ENCODE data around the gene FERMT1. TPM values are rescaled to one million over a fixed set of nuclear protein-coding genes. Genes with fewer than 3 reads are reported as not detected.

Gene FERMT1
- total and polyA plus RNA-seq, 2 experiments from 2014 or later = 16.2 to 18.3 TPM

- Histone ChIP-seq H3K36me3 (ENCODE audit: insufficient read depth) (no peaks in the 10 kb centered on the region), H3K4me2 (no peak overlapping the region), H3F3A (replicated peaks; ENCODE audit: low read depth) (no peaks in the 10 kb centered on the region), H3K4me3 (no peak overlapping the region), H3K27me3 (ENCODE audit: insufficient read depth) (no peaks in the 10 kb centered on the region), H3K27ac (ENCODE audit: low read depth) (no peak overlapping the region), H4K20me1 (replicated peaks; ENCODE audit: insufficient read depth) (no peaks in the 10 kb centered on the region), H2AFZ (0 out of 2 replicates have a peak overlapping the region, but pooled peaks have one; percentile 9), H3K9me2 (ENCODE audit: insufficient read depth) (peaks cover 5% of the 10 kb centered on the region; the same call in 1 of the 2 replicates), H3K4me1 (ENCODE audit: insufficient read depth) (no peaks in the 10 kb centered on the region), H3K79me2 (replicated peaks; ENCODE audit: insufficient read depth) (no peaks in the 10 kb centered on the region)
- Mint-ChIP-seq H3K4me1 (no peaks in the 10 kb centered on the region), H3K9me3 (peaks cover 15% of the 10 kb centered on the region), H3K27ac (no peak overlapping the region), H3K36me3 (ENCODE audit: low read depth) (peaks cover 3% of the 10 kb centered on the region; the same call in 2 of the 3 replicates), H3K27me3 (ENCODE audit: insufficient read depth, low read depth, poor library complexity) (no peaks in the 10 kb centered on the region), H3K4me3 (no peak overlapping the region)
- TF ChIP-seq ZNF331 (CRISPR knock-in tag; IDR thresholded peaks at IDR 0.05; ENCODE audit: low read depth) = no peak
- peak; percentile 79 to 91 for TF ChIP-seq CTCF (conservative IDR thresholded peaks at IDR 0.05; ENCODE audit: low read depth in 2 of 2)
- TF ChIP-seq CREB1 (CRISPR knock-in tag; IDR thresholded peaks at IDR 0.05; ENCODE audit: low read depth) = no peak
- no peak for TF ChIP-seq STAT1 (IDR thresholded peaks at IDR 0.05; ENCODE audit: unreplicated experiment)
- TF ChIP-seq ETS1 (IDR thresholded peaks at IDR 0.05) = no peak
- TF ChIP-seq NANOG (IDR thresholded peaks at IDR 0.05; ENCODE audit: borderline replicate concordance) = no peak
- DNase-seq (ENCODE audit: low spot score) (peak; percentile 86), ATAC-seq (peak; percentile 70)
Measured at GRCh38 chr20:6142348-6142993, 19.6 kb upstream of the FERMT1 start.

GRCh38 chr20:6140947-6141346 lies 18.1 kb upstream of the FERMT1 start:
- peaks cover 3% of the 10 kb centered on the region; the same call in 1 of the 3 replicates for H3K36me3 Mint-ChIP-seq (ENCODE audit: low read depth)
- H3K27ac Mint-ChIP-seq = no peak overlapping the region
- peaks cover 13% of the 10 kb centered on the region; the same call in 2 of the 3 replicates for H3K9me3 Mint-ChIP-seq
- H3K4me3 ChIP-seq = no peak overlapping the region
- TF ChIP-seq ZNF331 (CRISPR knock-in tag; IDR thresholded peaks at IDR 0.05; ENCODE audit: low read depth) (no peak), CREB1 (CRISPR knock-in tag; IDR thresholded peaks at IDR 0.05; ENCODE audit: low read depth) (no peak), ZNF114 (CRISPR knock-in tag; IDR thresholded peaks at IDR 0.05) (no peak), CTCF (conservative IDR thresholded peaks at IDR 0.05; ENCODE audit: low read depth in 2 of 2) (peak; percentile 52 to 55), EZH2phosphoT487 (IDR thresholded peaks at IDR 0.05; ENCODE audit: unreplicated experiment) (no peak), JUNB (IDR thresholded peaks at IDR 0.05; ENCODE audit: unreplicated experiment) (no peak)
- no peaks in the 10 kb centered on the region for H3K27me3 ChIP-seq (ENCODE audit: insufficient read depth)
- no peak overlapping the region for H3K27ac ChIP-seq (ENCODE audit: low read depth)
- no peaks in the 10 kb centered on the region for H3F3A ChIP-seq (replicated peaks; ENCODE audit: low read depth)
- H3K4me1 Mint-ChIP-seq = no peaks in the 10 kb centered on the region
- no peaks in the 10 kb centered on the region for H3K27me3 Mint-ChIP-seq (ENCODE audit: insufficient read depth, low read depth, poor library complexity)
- H2AFZ ChIP-seq = peak overlapping the region; percentile 47; the same call in 1 of the 2 replicates
- no peaks in the 10 kb centered on the region for H3K36me3 ChIP-seq (ENCODE audit: insufficient read depth)
- peak; percentile 52 for DNase-seq (ENCODE audit: low spot score)
- H3K4me3 Mint-ChIP-seq = no peak overlapping the region
- peaks cover 4% of the 10 kb centered on the region; the same call in 1 of the 2 replicates for H3K9me2 ChIP-seq (ENCODE audit: insufficient read depth)
- ATAC-seq = peak; percentile 49
- H3K4me2 ChIP-seq = no peak overlapping the region
- no peaks in the 10 kb centered on the region for H3K79me2 ChIP-seq (replicated peaks; ENCODE audit: insufficient read depth)
- no peaks in the 10 kb centered on the region for H4K20me1 ChIP-seq (replicated peaks; ENCODE audit: insufficient read depth)
- no peaks in the 10 kb centered on the region for H3K4me1 ChIP-seq (ENCODE audit: insufficient read depth)

Data from GM23338 (cell line).